HCT116 (cell line): ENCODE results near the gene VAV2. TPM values are rescaled to one million over a fixed set of nuclear protein-coding genes. Genes with fewer than 3 reads are reported as not detected.

Source experiments
- ATAC-seq: fragments of 200-7000 bp; cut with Tn5 transposase; 2 replicates; pipeline ENCODE4 v1.9.1; 2020; ENCODE audit warnings: mild to moderate bottlenecking, moderate library complexity
- BruUV-seq: library from RNA; stranded (reverse); fragments of 400-500 nt; replicated peaks from 2 replicates; lab custom pipeline; 2021; lab: Mats Ljungman, UMichigan
- CTCF ChIA-PET: fragments of 300-600 bp; sonication (Branson Sonifier 250); formaldehyde crosslinking; loops from one replicate; lab custom pipeline; 2021; ENCODE audit warnings: antibody characterized with exemption; lab: Charles Lee
- POLR2A ChIA-PET: fragments of 300-600, 350-600 bp; sonication (Branson Sonifier 250); formaldehyde crosslinking; loops from one replicate; lab custom pipeline; 2021; ENCODE audit warnings: antibody characterized with exemption; lab: Charles Lee
- RAD21 ChIA-PET, 2 experiments: fragments of 300-600 bp; sonication (Branson Sonifier 250); formaldehyde crosslinking; loops; one replicate each; lab custom pipeline; 2023; ENCODE audit warnings: low total read pairs in 2 of 2; ENCODE audit not compliant: uncharacterized antibody in 2 of 2, unreplicated experiment in 2 of 2, low non-redundant PET in 1 of 2; lab: Charles Lee
- DNase-seq: peaks from one replicate; pipeline ENCODE4 v3.0.0-alpha.2; 2010; ENCODE audit warnings: low read depth, low spot score
- H2AFZ ChIP-seq: fragments of 200-600 bp; shearing (Covaris generic), sonication (generic); 2 replicates; pipeline ENCODE4 v1.6.1; 2017; ENCODE audit warnings: low read depth, mixed run types, mixed read lengths, antibody characterized with exemption, low read length; ENCODE audit not compliant: poor library complexity, severe bottlenecking
- H3K27ac ChIP-seq: 2 replicates; pipeline ENCODE4 v1.5.1; 2012; ENCODE audit warnings: low read depth, low read length
- H3K27me3 ChIP-seq: fragments of 200-600 bp; sonication (generic); 2 replicates; pipeline ENCODE4 v1.6.1; 2016; ENCODE audit warnings: mixed run types, low read length, mixed read lengths; ENCODE audit not compliant: insufficient read depth
- H3K36me3 ChIP-seq, 2 experiments: fragments of 200-500 bp in 1 of 2; fragments of 200-600 bp in 1 of 2; sonication (Bioruptor generic) in 1 of 2; sonication (generic) in 1 of 2; 2 replicates each; pipeline versions ENCODE4 v1.5.1 to v1.6.1; 2014 to 2016; ENCODE audit warnings: low read length in 2 of 2, inconsistent platforms in 1 of 2, mixed read lengths in 1 of 2, mixed run types in 1 of 2; ENCODE audit not compliant: insufficient read depth in 2 of 2, control insufficient read depth in 1 of 2
- H3K4me1 ChIP-seq, 2 experiments: fragments of 200-600 bp in 1 of 2; sonication (generic) in 1 of 2; 2 replicates each; pipeline versions ENCODE4 v1.5.1 to v1.6.1; 2012 to 2017; ENCODE audit warnings: low read length in 2 of 2, inconsistent platforms in 1 of 2, mild to moderate bottlenecking in 1 of 2, mixed read lengths in 1 of 2, mixed run types in 1 of 2, moderate library complexity in 1 of 2; ENCODE audit not compliant: insufficient read depth in 2 of 2, control insufficient read depth in 1 of 2
- H3K4me2 ChIP-seq: fragments of 200-600 bp; sonication (generic); 2 replicates; pipeline ENCODE4 v1.6.1; 2017; ENCODE audit warnings: mixed run types, low read length, mixed read lengths
- H3K4me3 ChIP-seq, 2 experiments: fragments of 200-600 bp in 1 of 2; sonication (generic) in 1 of 2; replicated peaks in 1 of 2; 2 replicates each; pipeline ENCODE4 v1.5.1; 2011 to 2016; ENCODE audit warnings: low read length in 2 of 2, control low read depth in 1 of 2, low read depth in 1 of 2, mild to moderate bottlenecking in 1 of 2, mixed read lengths in 1 of 2, mixed run types in 1 of 2
- H3K79me2 ChIP-seq: fragments of 200-600 bp; sonication (generic); 2 replicates; pipeline ENCODE4 v1.6.1; 2017; ENCODE audit warnings: mild to moderate bottlenecking, mixed run types, low read length, moderate library complexity, mixed read lengths; ENCODE audit not compliant: insufficient read depth
- H3K9ac ChIP-seq: fragments of 200-600 bp; sonication (generic); 2 replicates; pipeline ENCODE4 v1.6.1; 2016; ENCODE audit warnings: low read length, mixed read lengths
- H3K9me2 ChIP-seq: fragments of 200-600 bp; sonication (generic), shearing (Covaris generic); 2 replicates; pipeline ENCODE4 v1.6.1; 2017; ENCODE audit warnings: mixed run types, mild to moderate bottlenecking, moderate library complexity; ENCODE audit not compliant: insufficient read depth
- H3K9me3 ChIP-seq, 2 experiments: fragments of 200-500 bp in 1 of 2; fragments of 200-600 bp in 1 of 2; sonication (Bioruptor generic) in 1 of 2; sonication (generic) in 1 of 2; 2 replicates each; pipeline ENCODE4 v1.6.1; 2014 to 2017; ENCODE audit warnings: low read length in 2 of 2, mixed read lengths in 2 of 2, inconsistent platforms in 1 of 2, low read depth in 1 of 2, mild to moderate bottlenecking in 1 of 2, mixed run types in 1 of 2, moderate library complexity in 1 of 2; ENCODE audit not compliant: control insufficient read depth in 1 of 2, insufficient read depth in 1 of 2
- H4K20me1 ChIP-seq: fragments of 200-600 bp; sonication (generic), shearing (Covaris generic); 2 replicates; pipeline ENCODE4 v1.6.1; 2017; ENCODE audit warnings: mixed run types, mild to moderate bottlenecking, moderate library complexity; ENCODE audit not compliant: insufficient read depth
- CEBPB ChIP-seq: IDR thresholded peaks from 2 replicates; pipeline ENCODE4 v1.6.1; 2012; ENCODE audit warnings: low read depth
- EGR1 ChIP-seq: IDR thresholded peaks from 2 replicates; pipeline ENCODE4 v1.6.1; 2012; ENCODE audit warnings: low read depth
- ELF1 ChIP-seq: IDR thresholded peaks from 2 replicates; pipeline ENCODE4 v1.6.1; 2012; ENCODE audit warnings: low read depth, borderline replicate concordance
- POLR2A ChIP-seq: IDR thresholded peaks from 2 replicates; pipeline ENCODE4 v1.7.0; 2011; ENCODE audit warnings: borderline replicate concordance; ENCODE audit not compliant: insufficient read depth, insufficient read length; ENCODE audit errors: extremely low read depth
- POLR2AphosphoS5 ChIP-seq: IDR thresholded peaks from 2 replicates; pipeline ENCODE4 v1.6.1; 2011; ENCODE audit warnings: mild to moderate bottlenecking, low read depth, low read length, moderate library complexity
- REST ChIP-seq: IDR thresholded peaks from 2 replicates; pipeline ENCODE4 v1.6.1; 2012; ENCODE audit warnings: low read depth
- SP1 ChIP-seq: IDR thresholded peaks from 2 replicates; pipeline ENCODE4 v1.6.1; 2012; ENCODE audit warnings: low read depth
- SRF ChIP-seq: IDR thresholded peaks from 2 replicates; pipeline ENCODE4 v1.6.1; 2012; ENCODE audit warnings: low read depth
- YY1 ChIP-seq: IDR thresholded peaks from 2 replicates; pipeline ENCODE4 v1.6.1; 2011; ENCODE audit warnings: low read length, low read depth, moderate library complexity, mild to moderate bottlenecking; ENCODE audit not compliant: insufficient replicate concordance; ENCODE audit errors: extremely low read depth
- ZFX ChIP-seq: fragments of 450-650 bp; IDR thresholded peaks from 2 replicates; pipeline ENCODE4 v1.6.1; 2017
- ZNF274 ChIP-seq: fragments of 200-500 bp; sonication (Bioruptor generic); IDR thresholded peaks from 2 replicates; pipeline ENCODE4 v1.6.1; 2014; ENCODE audit warnings: mild to moderate bottlenecking, low read depth, low read length, inconsistent platforms
- intact Hi-C: fragments of 100-400 bp; cut with micrococcal nuclease; formaldehyde crosslinking; loops from 2 replicates; pipeline ENCODE4 v1.10.0; 2022
- total RNA-seq: library from RNA; stranded (reverse); gene quantifications from one replicate; pipeline ENCODE4 v1.2.1, GENCODE V29; 2021; ENCODE audit not compliant: unreplicated experiment
- TF ChIP-seq, protein P1 (sequence below): IDR thresholded peaks from 2 replicates; pipeline ENCODE4 v1.6.1; 2012

The VAV2 gene
- total RNA-seq, 1 experiment from 2014 or later: 33.2 TPM

DNA sequence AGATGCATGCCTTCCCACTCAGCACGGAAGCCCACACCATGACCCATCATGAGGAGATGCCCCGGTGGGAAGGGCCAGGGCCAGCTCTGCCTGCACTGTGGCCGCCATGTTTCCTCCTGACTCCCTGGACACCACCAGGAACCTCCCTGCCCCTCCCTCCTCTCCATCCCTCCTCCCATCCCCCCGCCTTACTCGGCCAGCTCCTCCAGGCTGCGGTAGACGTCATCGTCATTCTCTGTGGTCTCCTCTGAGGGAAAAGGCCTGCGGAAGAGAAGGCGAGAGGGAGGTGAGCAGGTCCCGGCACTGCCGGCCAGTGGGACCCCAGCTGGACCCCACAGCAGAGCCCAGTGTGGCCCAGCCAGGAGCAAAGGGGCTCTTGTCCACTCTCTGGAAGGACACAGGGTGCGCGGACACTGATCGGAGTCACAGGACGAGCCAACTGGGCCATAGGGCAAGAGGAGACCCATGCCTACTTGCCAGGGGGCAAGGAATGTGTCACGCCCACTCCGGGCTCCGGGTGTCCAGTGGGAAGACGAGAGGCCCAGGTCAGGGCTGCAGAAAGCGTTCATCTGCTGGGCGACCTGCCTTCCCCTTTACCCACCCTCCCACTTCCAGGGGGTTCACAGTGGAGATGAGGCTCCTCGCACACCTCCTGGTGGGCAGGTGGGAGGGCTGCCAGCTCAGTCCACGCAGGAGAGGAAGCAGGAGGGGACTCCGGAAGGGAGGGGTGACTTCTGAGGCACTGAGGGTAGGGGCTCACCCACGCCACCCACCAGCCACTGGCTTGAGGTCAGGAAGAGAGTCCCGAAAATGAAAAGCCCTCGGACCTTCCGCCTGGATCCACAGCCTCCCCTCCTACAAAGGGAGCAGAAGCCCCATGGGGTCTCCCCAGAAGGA is 157.8 kb downstream of the VAV2 start:
- Histone ChIP-seq H3K4me1 (no peaks in the 10 kb centered on the region), H3K9ac (no peak overlapping the region), H3K27me3 (no peaks in the 10 kb centered on the region), H3K9me3 (no peaks in the 10 kb centered on the region), H3K27ac (no peak overlapping the region), H3K4me2 (no peak overlapping the region), H3K4me3 (no peak overlapping the region), H3K9me2 (no peaks in the 10 kb centered on the region), H3K36me3 (no peaks in the 10 kb centered on the region), H3K79me2 (no peaks in the 10 kb centered on the region), H2AFZ (no peak overlapping the region), H4K20me1 (no peaks in the 10 kb centered on the region)
- DNase-seq: no peak
- no peak for ATAC-seq
- POLR2A ChIA-PET: no interaction called here
- TF ChIP-seq EGR1: no peak
- no peak for TF ChIP-seq REST
- no peak for TF ChIP-seq SRF
- no peak for TF ChIP-seq ZFX
- TF ChIP-seq POLR2AphosphoS5: no peak
- TF ChIP-seq, protein P1, sequence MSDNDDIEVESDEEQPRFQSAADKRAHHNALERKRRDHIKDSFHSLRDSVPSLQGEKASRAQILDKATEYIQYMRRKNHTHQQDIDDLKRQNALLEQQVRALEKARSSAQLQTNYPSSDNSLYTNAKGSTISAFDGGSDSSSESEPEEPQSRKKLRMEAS: no peak
- no peak for TF ChIP-seq ZNF274
- no peak for TF ChIP-seq CEBPB
- TF ChIP-seq SP1: no peak
- TF ChIP-seq ELF1: no peak
- TF ChIP-seq YY1: no peak
- TF ChIP-seq POLR2A: no peak
- no TSS peak for BruUV-seq
- RAD21 ChIA-PET: no interaction called here
- CTCF ChIA-PET: no interaction called here
- intact Hi-C loops: no loop called here
